DND-41 (cell line): ENCODE data around the gene OSBPL9.

Experiments
- EZH2 ChIP-seq: IDR thresholded peaks from 3 replicates; pipeline ENCODE4 v1.6.1; 2012; ENCODE audit warnings: borderline replicate concordance, low read depth, mild to moderate bottlenecking, moderate library complexity, low read length, inconsistent platforms; ENCODE audit not compliant: severe bottlenecking
- TF ChIP-seq, protein P1 (sequence below): IDR thresholded peaks from 2 replicates; pipeline ENCODE4 v1.5.1; 2012; ENCODE audit warnings: borderline replicate concordance, low read length, moderate library complexity, mild to moderate bottlenecking; ENCODE audit not compliant: poor library complexity, severe bottlenecking; ENCODE audit errors: extremely low read depth

DNA sequence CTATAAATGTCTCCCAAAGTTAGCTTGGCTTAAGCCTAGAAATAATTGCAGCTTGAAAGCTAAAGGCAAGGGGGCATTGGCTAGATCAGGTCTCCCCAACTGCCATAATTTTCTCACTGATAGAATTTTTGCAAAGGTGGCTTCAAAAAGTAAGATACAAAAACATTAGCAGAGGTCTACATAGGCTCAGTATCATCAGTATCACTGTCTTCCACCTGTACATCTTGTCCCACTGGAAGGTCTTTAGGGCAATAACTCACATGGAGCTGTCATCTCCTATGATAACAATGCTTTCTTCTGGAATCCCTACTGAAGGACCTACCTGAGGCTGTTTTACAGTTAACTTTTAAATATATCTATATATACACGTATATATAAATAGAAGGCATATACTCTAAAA is 14.9 kb downstream of the OSBPL9 start:
- TF ChIP-seq, protein P1, sequence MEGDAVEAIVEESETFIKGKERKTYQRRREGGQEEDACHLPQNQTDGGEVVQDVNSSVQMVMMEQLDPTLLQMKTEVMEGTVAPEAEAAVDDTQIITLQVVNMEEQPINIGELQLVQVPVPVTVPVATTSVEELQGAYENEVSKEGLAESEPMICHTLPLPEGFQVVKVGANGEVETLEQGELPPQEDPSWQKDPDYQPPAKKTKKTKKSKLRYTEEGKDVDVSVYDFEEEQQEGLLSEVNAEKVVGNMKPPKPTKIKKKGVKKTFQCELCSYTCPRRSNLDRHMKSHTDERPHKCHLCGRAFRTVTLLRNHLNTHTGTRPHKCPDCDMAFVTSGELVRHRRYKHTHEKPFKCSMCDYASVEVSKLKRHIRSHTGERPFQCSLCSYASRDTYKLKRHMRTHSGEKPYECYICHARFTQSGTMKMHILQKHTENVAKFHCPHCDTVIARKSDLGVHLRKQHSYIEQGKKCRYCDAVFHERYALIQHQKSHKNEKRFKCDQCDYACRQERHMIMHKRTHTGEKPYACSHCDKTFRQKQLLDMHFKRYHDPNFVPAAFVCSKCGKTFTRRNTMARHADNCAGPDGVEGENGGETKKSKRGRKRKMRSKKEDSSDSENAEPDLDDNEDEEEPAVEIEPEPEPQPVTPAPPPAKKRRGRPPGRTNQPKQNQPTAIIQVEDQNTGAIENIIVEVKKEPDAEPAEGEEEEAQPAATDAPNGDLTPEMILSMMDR, result no peak
- no peak for TF ChIP-seq EZH2
